GM18499 (cell line): Measurements from ENCODE around the gene PGLYRP1.

Experiments
- ATAC-seq: cut with Tn5 transposase; IDR thresholded peaks from one replicate; pipeline ENCODE4 v1.9.1; 2021; ENCODE audit warnings: moderate number of reproducible peaks; ENCODE audit not compliant: insufficient read depth, unreplicated experiment

PGLYRP1 gene

GRCh38 chr19:46033401-46033800 lies 10.5 kb upstream of the PGLYRP1 start:
- ATAC-seq = no peak

- ATAC-seq = no peak
Measured at GRCh38 chr19:46032597-46033025, 9.8 kb upstream of the PGLYRP1 start.

DNA sequence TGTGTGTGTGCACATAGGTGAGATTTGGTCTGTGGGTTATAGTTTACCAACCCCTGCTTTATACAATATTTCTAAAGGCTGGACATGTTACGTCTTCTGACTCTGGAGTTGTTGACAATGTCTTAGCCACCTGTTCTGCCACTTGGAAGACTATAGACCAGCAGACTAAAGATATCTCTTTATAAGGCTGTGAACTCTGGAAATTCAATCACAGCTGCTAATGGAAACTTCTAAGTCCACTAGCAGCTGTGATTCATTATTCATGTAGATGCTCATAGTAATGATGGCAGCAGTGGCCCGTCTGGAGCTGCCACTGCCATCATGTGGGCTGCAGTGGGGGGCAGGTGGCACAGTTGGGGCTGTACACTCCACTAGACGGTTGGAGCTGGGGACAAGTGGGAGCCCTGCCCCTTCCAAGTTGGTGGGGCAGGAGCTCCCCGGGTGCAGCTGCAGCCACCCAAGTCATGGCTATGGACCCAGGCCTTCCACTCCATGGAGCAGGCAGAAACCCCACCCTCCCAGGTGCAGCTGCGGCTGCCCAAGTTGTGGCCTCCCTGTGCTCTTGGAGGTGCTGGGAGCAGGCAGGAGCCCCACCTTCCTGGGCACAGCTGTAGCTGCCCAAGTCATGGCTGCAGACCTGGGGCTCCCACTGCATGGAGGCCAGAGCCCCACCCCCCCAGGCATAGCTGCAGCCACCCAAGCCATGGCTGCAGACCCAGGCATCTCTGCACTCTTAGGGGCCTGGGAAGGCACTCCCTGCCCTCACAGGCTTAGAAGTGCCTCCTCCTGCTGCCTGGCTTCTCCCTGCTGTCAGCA lies 9.1 kb upstream of the PGLYRP1 start:
- no peak for ATAC-seq

DNA sequence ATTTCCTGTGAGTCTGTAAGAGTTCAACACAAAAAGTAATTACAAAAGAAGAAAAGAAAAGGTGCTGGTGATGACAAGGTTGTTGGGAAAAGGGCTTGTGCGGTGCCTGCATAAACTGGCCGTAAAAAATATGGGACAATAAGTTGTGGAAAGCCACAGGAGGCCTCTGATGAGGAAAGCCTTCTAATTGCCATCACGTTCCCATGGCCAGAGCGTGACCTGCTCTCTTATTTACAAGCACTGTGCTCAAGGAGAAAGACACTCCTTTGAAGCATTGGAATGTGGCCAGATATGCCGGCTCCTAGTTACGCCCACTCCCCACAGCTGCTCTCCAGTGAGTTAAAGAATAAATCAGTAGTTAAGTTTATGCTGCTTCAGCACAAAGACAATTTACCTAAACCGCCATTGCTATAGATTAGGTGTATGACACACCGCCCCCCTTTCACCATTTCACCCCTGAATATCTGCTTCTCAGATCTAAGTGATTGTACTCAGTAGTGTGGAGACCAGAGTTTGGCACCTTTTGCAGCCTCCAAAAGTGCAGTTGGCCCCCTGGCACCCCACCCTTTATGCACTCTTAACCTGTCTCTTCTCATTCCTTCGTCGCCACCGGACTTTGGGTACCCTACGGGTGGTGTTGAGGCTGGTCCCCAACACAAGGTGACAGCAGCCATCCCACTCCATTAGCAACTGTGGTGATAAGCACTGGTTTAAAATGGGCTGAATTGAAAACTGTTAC lies 8.1 kb upstream of the PGLYRP1 start:
- ATAC-seq = no peak

DNA sequence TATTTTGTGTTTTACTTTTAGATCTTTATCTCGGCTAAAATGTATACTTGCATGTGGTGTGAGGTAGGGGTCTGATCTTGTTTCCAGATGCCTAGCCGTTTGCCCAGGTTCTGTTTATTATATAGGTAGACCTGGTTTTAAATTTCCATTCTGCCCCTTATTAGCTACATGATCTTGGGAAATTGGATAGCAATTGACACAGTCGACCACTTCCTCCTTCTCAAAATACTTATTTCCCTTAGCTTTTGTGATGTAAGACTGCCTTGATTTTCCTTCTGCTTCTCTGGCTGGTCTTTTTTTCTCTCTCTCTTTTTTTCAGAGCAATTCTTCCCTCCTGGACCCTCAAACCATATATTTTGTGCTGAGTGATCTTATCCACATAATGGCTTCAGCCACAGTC lies 3.0 kb upstream of the PGLYRP1 start:
- no peak for ATAC-seq

GRCh38 chr19:46023311-46023779 lies 492 bp upstream of the PGLYRP1 start:
- ATAC-seq = no peak

- no peak for ATAC-seq
Measured at GRCh38 chr19:46022061-46022430, 807 bp downstream of the PGLYRP1 start.

DNA sequence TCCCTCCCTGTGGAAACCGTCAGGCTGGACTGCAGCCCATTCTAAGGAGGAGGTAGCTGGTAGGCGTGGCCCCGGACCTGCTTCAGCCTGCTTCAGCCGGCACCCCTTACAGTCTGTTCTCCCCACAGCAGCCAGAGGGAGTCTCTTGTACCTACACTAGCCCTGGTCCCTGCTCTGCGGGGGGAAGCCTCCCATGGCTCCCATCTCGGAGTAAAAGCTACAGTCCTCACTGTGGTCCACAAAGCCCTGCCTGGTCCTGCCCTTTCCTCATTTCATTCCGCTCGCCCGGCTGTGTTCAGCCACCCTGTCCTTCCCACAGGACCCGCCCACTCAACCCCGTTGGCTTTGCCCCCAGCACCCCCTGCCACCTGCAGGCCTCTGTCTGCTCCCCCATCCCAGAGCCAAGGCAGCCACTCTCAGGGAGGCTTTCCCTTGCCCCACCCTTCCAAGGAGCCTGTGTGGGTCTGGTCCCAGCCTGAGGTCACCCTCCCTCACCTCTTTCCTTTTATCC lies 1.3 kb downstream of the PGLYRP1 start:
- ATAC-seq = no peak

GRCh38 chr19:46020819-46021125 lies 2.1 kb downstream of the PGLYRP1 start:
- no peak for ATAC-seq

DNA sequence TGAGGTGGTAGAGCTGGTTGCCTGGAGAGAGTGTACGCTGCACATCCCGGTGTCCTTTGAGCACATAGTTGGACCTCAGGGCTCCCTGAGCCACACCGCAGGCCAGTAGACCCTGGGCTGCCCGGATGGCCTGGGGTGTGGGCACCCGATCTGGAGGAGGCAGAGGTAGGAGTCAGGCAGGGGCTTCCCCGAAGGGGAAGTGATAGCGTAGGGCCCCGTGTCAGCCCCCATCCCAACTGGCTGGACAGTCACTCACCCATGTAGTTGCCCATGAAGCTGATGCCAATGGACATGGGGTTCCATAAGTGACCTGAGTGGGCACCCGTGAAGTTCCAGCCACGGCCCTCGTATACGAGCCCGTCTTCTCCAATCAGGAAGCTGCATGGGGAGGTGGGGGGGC lies 3.6 kb downstream of the PGLYRP1 start:
- no peak for ATAC-seq

- ATAC-seq = no peak
Measured at GRCh38 chr19:46018729-46019251, 4.1 kb downstream of the PGLYRP1 start.

DNA sequence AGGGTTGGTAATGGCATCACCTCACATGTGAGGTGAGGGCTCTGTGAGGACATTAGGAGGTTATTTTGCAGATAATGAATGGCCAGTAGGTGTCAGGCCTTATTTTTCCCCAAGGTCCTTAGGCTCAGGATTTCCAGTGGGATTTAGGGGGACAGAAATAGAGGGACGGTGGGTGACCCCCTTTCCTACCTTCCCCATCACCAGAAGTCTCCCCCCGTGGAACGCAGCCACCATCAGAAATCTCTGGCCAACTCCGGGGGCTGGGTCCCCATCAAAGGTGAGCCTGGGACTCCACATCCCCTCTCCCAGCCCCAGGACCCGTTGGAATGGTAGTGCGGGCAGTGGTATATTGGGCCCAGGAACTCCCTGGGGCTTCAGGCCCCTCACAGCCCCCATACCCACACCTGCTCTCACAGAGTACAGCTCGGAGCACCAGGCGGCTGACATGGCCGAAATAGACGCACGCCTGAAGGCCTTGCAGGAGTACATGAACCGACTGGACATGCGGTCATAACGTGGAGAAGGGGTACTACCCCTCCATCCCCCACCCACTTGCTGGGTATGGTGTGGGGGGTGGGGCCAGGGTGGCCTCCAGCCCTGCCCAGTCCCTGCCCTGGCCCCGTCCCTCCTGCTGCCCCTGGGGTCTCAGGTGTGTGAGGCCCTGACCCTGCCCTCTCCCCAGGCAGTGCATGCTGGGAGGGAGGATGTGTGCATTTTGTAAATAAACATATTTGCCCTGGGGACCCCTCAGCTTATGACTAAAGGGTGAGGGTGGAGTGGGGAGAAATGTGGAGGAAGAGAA lies 4.8 kb downstream of the PGLYRP1 start:
- ATAC-seq = no peak

DNA sequence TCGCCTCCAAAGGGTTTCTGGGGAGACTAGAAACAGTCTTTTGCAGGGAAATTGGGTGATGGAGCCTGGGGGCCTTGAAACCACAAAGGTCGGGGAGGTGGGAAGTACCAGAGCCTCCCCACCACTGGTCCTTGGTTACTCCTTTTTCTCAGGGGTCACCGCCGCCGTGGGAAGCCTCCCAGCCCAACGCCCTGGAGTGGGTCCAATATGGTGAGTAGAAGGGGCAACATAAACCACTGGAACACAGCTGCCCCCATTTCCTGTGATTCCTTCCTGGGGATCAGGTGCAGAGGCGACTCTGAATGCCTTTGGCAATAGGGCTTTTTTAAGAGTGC lies 5.8 kb downstream of the PGLYRP1 start:
- ATAC-seq = no peak

DNA sequence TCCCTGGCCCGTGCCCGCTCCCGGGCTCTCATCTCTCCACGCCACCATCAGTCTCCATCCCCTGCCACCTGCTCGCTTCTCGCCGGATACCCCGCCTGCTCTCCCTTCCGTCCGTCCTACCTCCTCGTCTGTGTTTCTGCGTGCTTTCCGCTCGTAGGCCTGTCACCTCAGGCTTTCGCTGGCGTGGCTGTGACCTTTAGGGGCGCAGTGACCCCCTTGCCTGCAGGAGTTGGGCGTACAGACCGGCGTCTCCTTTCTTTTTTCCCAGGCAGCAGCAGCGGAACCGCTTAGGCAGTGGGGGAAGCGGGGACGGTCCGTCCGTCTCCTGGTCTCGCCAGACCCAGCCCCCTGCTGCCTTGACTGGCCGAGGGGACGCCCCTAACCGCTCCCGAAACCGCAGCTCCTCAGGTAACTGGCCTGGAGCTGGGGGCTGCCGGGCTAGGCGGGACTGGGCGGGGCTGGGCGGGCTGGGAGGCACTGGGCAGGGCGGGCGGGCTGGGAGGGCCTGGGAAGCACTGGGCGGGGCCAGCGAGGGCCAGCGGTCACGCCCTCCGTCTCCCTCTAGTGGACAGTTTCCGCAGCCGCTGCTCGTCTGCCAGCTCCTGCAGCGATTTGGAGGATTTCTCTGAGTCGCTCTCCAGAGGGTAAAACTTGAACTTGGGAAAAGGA lies 6.3 kb downstream of the PGLYRP1 start:
- ATAC-seq = no peak

DNA sequence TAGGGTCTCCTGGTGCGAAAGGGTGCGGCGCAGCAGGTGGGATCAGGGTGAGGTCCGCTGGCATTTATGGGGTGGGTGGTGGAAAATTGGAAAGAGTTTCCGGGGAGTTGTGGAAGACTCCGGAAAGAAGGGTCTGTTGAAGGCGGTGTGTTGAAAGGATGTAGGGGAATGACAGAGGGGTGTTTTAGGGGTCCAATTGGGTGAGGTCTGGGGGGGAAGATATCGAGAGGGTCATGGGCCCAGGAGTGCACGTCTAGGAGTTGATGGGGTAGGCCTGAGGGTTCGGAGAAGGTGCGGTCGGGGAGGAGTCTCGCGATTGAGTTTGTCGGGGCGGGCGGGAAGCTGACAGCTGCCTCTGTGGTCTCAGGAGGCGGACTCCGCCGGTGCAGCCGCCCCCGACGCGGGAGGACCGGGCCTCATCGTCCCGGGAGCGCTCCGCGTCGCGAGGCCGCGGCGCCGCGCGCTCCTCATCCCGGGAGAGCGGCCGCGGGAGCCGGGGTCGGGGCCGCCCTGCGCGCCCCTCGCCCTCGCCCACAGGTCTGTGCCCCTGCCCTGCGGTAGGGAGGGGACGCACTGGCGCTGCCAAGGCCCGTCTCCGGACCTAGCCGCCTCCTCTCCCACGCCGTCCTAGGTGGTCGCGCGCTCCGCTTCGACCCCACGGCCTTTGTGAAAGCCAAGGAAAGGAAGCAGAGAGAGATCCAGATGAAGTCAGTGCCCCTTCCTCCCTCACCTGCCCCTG lies 7.0 kb downstream of the PGLYRP1 start:
- no peak for ATAC-seq

DNA sequence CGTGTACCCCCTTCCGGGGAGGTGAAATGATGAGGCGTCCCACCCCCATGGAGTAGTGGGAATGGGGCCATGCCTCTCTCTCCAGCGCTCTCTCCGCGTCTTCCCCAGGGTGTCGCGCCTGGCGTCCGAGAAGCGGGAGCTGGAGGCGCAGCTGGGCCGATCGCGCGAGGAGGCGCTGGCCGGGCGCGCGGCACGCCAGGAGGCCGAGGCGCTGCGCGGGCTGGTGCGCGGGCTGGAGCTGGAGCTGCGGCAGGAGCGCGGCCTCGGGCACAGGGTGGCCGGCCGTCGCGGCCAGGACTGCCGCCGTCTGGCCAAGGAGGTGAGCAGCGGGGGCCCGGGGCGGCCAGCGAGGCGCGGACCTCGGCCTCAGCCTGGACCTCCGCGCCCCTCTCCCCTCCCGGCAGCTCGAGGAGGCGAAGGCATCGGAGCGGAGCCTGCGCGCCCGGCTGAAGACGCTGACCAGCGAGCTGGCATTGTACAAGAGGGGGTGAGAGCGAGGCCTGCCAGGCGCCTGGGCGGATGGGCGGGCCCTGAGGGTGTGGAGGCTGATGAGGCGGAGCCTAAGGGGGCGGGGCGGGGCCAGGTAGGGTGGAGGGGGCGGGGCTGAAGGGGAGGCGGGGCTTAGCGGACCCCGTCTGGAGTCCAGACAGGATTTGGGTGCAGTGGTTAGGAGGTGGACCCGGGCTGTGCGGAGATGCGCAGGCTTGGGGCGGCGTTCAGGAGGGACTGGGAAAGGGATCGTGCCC lies 7.7 kb downstream of the PGLYRP1 start:
- no peak for ATAC-seq

- ATAC-seq = no peak
Measured at GRCh38 chr19:46014534-46014933, 8.3 kb downstream of the PGLYRP1 start.

DNA sequence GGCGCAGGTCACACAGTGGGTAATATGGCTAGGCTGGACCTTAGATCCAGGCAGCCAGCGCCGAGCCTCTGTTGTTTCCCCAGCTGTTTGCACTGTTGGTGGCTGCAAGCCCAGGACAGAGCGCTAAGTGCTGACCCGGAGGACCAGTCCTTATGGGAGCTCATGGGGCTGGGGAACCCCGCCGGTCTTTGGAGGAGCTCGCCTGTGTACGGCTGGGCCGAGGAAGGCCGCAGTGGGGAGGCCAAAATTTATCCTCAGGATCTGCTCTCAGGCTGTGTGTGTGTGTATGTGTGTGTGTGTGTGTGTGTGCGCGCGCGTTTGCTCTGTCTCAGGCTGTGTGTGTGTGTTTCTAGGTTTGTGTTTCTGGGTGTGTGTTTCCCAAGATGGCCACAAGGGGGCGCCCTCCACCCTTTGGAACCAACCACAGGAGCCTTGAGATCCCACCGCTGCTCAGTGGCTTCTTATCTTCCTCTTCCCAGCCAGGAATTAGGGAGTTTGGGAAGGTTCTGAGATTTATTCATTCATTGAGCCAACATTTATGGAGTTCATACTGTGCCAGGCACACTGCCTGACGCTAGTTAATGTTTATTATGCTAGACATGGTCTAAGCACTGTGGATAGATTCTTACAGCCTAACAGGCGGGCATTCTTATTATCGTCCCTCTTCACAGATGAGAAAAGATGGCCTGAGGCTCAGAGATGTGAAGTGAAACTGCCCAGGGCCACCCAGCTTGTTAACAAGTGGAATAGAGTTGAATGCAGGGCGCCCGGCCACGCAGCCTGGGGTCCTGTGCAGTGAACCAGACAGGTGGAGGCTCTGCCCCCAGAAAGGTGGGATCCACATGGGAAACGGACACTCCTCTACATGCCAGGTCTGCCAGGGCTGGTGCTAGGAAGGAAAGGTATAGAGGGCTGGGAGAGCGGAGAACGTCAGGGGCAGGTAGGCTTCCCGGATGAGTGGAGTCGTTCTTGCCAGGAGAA lies 13.0 kb downstream of the PGLYRP1 start:
- no peak for ATAC-seq
